Bronchial epithelial cell (primary cell): ENCODE data around the gene RPS19. TPM values are rescaled to one million over a fixed set of nuclear protein-coding genes. Genes with fewer than 3 reads are reported as not detected.
A peak's percentile ranks its signal among the peaks of the same experiment; 100 is the strongest.

Experiments used
- DNase-seq: peaks from one replicate; pipeline ENCODE4 v3.0.0-alpha.2; 2010; ENCODE audit warnings: low read depth
- FAIRE-seq: peaks from 2 replicates; lab custom pipeline; 2011; peaks lifted over from hg19 to GRCh38; lab: Jason Lieb, UNC
- H3K27me3 ChIP-seq: 2 replicates; pipeline ENCODE4 v1.5.1; 2011; ENCODE audit warnings: low read length; ENCODE audit not compliant: control insufficient read depth, insufficient read depth
- H3K36me3 ChIP-seq: 2 replicates; pipeline ENCODE4 v1.5.1; 2011; ENCODE audit warnings: low read length; ENCODE audit not compliant: control insufficient read depth, insufficient read depth
- H3K4me3 ChIP-seq: 2 replicates; pipeline ENCODE4 v1.5.1; 2011; ENCODE audit warnings: mild to moderate bottlenecking, low read depth, low read length, control low read depth
- CTCF ChIP-seq: IDR thresholded peaks from 2 replicates; pipeline ENCODE4 v1.5.1; 2011; ENCODE audit warnings: mild to moderate bottlenecking, moderate library complexity, low read length, control low read depth, inconsistent platforms; ENCODE audit not compliant: insufficient read depth, severe bottlenecking
- total RNA-seq: library from RNA; depleted of rRNA; stranded (reverse); fragments of >200 nt; gene quantifications from 2 replicates; pipeline ENCODE4 v1.2.1, GENCODE V29; 2014

Gene RPS19
- total RNA-seq, 1 donor from 2014 or later, result 2,277 TPM

- peak; percentile 36 for DNase-seq
- peak; percentile 99 for FAIRE-seq
- peaks cover 47% of the 10 kb centered on the region for H3K27me3 ChIP-seq
Observed at GRCh38 chr19:41919948-41920712, 60.1 kb downstream of the RPS19 start.

GRCh38 chr19:41920882-41921576, 61.0 kb downstream of the RPS19 start:
- no peak for DNase-seq
- H3K27me3 ChIP-seq, result peaks cover 52% of the 10 kb centered on the region
- no peak for FAIRE-seq
- no peaks in the 10 kb centered on the region for H3K36me3 ChIP-seq
- H3K4me3 ChIP-seq, result no peak overlapping the region
- TF ChIP-seq CTCF, result no peak

More at GRCh38 chr19:41919948-41920712, 60.1 kb downstream of the RPS19 start:
- no peak overlapping the region for H3K4me3 ChIP-seq
- no peak for TF ChIP-seq CTCF
- H3K36me3 ChIP-seq, result no peaks in the 10 kb centered on the region

GRCh38 chr19:41921577-41922576, 61.8 kb downstream of the RPS19 start:
- FAIRE-seq, result no peak
- Histone ChIP-seq H3K27me3 (peaks cover 51% of the 10 kb centered on the region), H3K4me3 (no peak overlapping the region), H3K36me3 (no peaks in the 10 kb centered on the region)
- DNase-seq, result no peak
- no peak for TF ChIP-seq CTCF

Other genes starting within 250 kb of the RPS19 start
- not detected in 2 replicates for gene CEACAM4, start 233.2 kb upstream of the RPS19 start, total RNA-seq
- 0.79 and 7.3 TPM in 2 replicates for gene CEACAM7, start 172.0 kb upstream of the RPS19 start, total RNA-seq
- gene CEACAM5, start 151.6 kb upstream of the RPS19 start, total RNA-seq, result 11.6 and 40.6 TPM in 2 replicates
- 13.7 and 41.6 TPM in 2 replicates for gene CEACAM6, start 104.7 kb upstream of the RPS19 start, total RNA-seq
- gene CEACAM3, start 63.7 kb upstream of the RPS19 start, total RNA-seq, result 0.26 TPM in 1 of 2 replicates, not detected in the other
- gene LYPD4, start 15.6 kb upstream of the RPS19 start, total RNA-seq, result not detected in 2 replicates
- not detected in 2 replicates for gene DMRTC2, start 15.2 kb upstream of the RPS19 start, total RNA-seq
- gene CD79A, start 17.0 kb downstream of the RPS19 start, total RNA-seq, result not detected in 2 replicates
- 19.2 and 25.0 TPM in 2 replicates for gene ARHGEF1, start 22.9 kb downstream of the RPS19 start, total RNA-seq
- gene ERFL, start 68.2 kb downstream of the RPS19 start, total RNA-seq, result under 0.01 TPM in 2 replicates
- gene RABAC1, start 99.1 kb downstream of the RPS19 start, total RNA-seq, result 96.6 and 98.4 TPM in 2 replicates
- 0.13 TPM in 1 of 2 replicates, not detected in the other for gene ATP1A3, start 134.0 kb downstream of the RPS19 start, total RNA-seq
- gene GRIK5, start 210.0 kb downstream of the RPS19 start, total RNA-seq, result under 0.01 TPM in 2 replicates
- 7.1 and 7.4 TPM in 2 replicates for gene ZNF574, start 215.9 kb downstream of the RPS19 start, total RNA-seq